NOMO-1 (cell line): ENCODE data around the gene SLC26A8.

Source experiments
- DNase-seq, 2 experiments: peaks; one replicate each; lab custom pipeline; 2025; ENCODE audit not compliant: unreplicated experiment in 2 of 2; lab: John Stamatoyannopoulos, UW

SLC26A8 gene

DNA sequence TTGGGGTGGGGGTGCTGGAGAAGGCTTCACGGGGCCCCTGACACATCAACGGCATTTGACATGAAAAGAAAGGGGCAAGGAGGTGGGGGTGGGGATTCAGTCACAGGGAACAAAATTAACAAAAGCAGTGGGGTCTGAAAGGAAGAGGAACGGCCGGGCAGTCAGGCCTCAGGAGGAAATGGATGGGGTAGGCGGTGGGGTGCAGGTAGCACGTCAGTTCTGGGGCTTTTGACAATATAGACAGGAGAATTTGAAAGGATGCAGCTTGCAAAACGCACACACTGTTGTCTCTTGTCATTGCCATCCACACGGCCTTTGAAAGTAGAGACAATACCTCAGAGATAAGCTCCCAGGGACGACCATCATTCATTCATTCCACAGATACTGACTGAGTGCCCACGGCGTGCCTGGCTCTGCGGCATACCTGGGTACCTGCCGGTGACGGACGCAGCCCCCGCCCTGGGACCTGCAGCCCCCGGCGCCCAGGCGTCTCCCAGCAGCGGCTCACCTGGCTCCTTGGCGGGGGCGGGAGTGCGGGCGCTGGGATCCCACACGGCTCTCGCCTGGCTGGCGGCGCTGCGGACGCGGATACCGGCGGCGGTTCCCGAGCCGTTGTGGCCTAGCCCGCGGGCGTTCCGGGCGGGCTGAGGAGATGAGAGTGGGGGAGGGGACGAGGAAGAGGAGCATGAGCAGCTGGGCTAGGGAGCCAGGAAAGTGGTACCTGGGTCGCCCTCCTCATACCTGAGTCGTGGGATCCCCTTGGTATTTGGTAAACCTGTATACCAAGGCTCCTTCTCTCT lies at the start of gene SLC26A8:
Gene SLC26A8 (minus strand): TSS at position 646 of the 800 bp plus-strand sequence. CDS start 4,934 bp downstream, outside the sequence.
- no peak for DNase-seq

DNA sequence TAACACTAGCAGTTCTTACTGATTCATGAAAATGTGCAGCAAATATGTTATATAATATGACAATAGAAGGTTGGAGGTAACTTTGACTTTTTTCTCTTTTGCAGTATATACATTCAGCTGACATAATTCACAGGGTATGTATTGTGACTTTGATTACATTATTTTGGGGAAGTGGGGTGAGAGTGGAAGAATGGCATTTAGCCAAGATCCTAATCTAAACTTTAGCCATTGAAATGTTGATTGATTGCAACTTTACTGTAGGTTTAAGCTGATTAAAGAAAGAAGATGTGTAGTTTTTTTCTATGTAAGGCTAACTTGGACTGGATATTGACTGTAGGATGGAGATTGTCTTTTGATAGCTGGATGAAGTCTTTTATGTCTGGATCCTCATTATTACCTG lies 49.1 kb upstream of the SLC26A8 start:
- DNase-seq: no peak

- DNase-seq: no peak
Observed at GRCh38 chr6:36072681-36073080, 48.2 kb upstream of the SLC26A8 start.

GRCh38 chr6:36071714-36072113 lies 47.3 kb upstream of the SLC26A8 start:
- DNase-seq: no peak

GRCh38 chr6:36071281-36071680 lies 46.8 kb upstream of the SLC26A8 start:
- no peak for DNase-seq

GRCh38 chr6:36070252-36070651 lies 45.8 kb upstream of the SLC26A8 start:
- DNase-seq: no peak

DNA sequence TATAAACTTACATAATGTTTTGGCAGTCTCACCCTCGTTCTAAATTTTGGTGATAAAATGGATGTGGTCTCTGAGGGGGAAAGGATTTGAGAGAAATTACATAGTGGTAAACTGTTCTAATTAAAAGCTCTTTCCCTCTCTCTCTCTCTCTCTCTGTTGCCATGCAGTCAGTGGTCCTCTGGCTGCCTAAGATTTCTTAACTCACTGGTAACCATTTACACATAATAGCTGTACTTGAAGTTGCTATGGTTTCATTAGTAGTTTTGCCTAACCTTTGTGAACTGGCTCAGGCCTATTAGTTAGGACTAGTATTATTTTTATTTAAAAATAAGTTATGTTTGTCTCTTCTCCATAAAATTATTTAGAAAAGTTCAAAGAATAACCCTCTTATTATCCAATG lies 45.1 kb upstream of the SLC26A8 start:
- no peak for DNase-seq

- no peak for DNase-seq
Observed at GRCh38 chr6:36068586-36068985, 44.1 kb upstream of the SLC26A8 start.

DNA sequence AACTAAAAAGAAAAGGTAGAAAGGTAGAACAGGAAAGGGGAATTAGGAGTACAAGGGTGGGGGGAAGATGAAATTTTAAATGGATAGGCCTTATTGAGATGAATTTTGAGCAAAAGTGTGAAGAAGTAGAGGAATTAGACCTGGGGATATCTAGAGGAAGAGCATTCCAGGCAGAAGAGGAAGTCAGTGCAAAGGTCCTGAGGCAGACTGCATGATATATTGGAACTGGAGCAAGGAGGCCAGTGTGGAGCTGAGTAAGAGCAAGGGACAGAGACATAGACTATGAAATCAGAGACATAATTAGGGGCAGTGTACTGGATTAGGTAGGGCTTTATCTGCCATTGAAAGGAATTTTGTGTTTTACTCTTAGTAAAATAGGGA lies 43.6 kb upstream of the SLC26A8 start:
- DNase-seq: no peak

DNA sequence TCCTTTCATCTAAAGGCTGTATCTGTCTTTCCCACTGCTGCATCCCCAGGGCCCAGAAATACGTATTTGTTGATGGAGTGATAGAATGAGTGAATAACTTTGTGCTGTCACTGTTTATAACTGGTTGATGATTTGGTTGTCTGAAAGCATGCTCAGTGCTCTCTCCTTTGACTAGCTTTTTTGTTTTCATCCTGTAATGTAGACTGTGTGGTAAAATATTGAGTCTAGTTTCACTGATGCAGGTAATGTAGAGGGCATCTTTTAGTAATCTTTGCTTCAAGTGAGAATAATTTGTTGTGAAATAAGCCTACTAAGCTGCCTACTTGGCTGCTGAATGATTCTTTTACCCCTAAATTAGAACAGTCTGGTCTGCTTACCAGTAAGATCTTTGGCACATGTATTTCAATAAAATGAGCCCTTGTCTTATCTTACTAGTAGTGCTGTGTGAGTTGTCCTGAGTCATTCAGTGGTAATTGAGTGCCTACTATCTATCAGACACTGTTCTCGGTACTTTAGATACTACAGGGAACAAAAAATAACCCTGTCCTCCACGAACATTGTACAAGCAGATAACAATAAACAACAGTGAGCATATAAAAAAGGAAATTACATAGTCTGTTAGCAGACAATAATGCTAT lies 43.1 kb upstream of the SLC26A8 start:
- no peak for DNase-seq

- DNase-seq: no peak
Observed at GRCh38 chr6:36066817-36067216, 42.4 kb upstream of the SLC26A8 start.

DNA sequence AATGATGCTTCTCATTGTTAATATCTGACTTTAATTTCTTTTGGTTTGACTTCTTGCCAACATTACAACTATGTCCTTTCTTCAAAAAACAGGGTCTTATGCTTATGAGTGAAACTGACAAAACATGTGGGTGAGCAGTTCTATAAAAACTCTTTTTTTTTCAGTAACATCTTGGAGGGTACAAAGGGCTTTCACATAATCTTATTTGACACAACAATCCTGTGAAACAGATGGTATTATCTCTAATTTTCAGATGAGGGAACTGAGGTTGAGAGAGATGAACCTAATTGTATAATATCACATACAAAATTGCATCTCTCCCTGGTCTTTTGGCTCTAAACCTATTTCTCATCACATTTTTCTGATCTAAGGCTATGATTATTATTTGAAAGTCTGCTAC lies 41.5 kb upstream of the SLC26A8 start:
- DNase-seq: no peak

GRCh38 chr6:36064770-36065396 lies 40.4 kb upstream of the SLC26A8 start:
- no peak for DNase-seq

DNA sequence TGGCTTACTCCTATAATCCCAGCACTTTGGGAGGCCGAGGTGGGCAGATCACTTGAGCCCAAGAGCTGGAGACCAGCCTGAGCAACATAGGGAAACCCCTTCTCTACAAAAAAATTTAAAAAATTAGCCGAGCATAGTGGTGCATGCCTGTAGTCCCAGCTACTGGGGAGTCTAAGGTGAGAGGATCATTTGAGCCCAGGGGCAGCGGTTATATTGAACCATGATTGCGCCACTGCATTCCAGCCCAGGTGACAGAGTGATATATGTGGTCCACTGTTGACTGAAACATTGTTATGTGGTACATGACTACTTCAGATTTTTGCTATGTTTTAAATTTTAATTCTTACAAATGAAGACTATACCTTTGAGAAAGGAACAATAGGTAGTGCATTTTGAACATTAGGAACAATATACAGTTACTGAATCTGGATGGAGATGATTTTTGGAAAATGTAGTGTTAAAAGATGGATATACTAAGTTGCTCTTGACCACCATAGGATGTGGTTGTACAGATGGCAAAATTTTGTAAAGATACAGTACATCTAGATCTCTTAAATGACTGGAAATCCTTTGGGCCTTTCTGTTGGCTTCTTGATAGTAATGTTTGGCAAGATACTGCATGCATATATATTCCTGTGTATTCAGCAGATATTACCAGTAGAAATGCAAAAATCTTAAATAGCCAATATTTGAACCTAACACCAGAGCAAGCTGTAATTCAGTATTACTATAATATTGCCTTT lies 39.0 kb upstream of the SLC26A8 start:
- DNase-seq: no peak

- DNase-seq: no peak
Observed at GRCh38 chr6:36062247-36062646, 37.8 kb upstream of the SLC26A8 start.

DNA sequence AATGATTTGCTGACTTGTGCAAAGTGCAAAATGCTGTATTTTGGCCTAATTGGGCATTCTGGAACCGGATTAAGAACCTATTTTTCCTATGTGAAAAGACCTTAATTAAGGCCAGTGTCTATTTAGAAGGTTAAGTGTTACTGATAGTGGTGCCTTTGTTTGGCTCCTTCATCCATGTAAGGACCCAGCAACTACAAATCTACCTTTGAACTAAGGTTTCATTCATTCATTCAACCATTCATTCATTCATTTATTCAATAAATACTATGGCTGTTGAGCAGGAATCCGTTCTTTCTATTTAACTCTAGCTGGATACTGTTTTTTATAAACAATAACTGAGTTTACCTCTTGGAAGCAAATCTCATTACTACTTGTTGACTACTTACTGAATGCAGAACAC lies 36.8 kb upstream of the SLC26A8 start:
- no peak for DNase-seq

GRCh38 chr6:36056178-36056577 lies 31.7 kb upstream of the SLC26A8 start:
- DNase-seq: no peak

GRCh38 chr6:36054956-36055355 lies 30.5 kb upstream of the SLC26A8 start:
- no peak for DNase-seq

DNA sequence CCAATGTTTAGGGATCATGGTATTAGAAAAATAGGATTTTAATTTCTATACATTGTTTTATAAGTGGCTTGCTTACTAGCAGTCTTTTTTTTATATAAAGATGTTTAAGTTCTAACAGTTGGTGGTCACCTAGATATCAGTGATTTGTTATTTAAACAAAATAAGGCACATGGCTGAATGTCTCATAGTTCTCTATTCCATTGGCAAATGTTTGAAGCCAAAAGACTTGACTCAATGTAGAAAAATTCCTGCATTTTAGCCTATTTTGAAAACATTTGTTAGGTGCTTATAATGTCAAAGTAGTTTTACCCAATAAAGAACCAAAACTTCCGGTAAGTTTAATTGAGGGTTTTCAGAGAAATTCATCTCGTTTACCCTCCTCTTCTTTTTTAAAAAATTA lies 30.0 kb upstream of the SLC26A8 start:
- no peak for DNase-seq

DNA sequence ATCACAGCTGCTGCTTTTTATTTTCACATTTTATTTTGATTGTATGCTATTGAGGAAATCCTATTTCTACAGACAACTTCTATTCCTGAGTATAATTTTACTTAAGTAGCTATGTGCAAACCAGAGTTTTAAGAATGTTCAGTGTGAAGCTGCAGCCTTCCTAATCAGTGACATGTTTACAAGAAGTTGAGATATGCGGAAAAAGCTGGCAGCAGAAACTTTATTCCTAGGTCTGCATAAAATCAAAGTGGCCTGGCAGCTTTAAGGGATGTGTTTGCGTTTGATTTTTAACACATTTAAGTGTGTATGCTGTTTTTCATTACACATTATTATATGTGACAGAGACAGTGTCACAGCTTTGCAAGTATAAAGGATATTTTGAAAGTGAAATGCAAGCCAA lies 29.4 kb upstream of the SLC26A8 start:
- no peak for DNase-seq

DNA sequence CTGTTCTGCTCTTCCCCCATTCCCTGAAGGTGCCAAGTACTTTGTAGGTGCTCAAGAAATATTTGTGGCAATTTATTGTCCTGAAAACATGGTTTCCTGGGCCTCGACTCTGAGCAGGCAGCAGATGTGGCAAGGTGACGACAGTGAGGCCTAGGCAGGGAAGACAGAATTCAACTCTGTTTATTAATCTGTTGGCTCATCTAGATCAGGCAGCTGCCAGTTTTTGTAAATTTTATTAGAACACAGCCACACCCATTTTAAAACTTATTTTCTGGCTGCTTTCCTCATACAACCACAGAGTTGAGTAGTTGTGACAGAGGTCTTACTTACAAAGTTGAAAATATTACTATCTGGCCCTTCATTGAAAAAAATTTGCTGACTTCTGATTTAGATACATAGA lies 27.7 kb upstream of the SLC26A8 start:
- DNase-seq: no peak
